Brain microvascular endothelial cell (primary cell): ENCODE data around the gene IL17RE.
"Not testable (repeated sequence)": the region's sequence is repeated elsewhere in the genome, so short reads cannot be mapped to it uniquely, and the experiment has no call there.

Experiments used
- DNase-seq: peaks from one replicate; pipeline ENCODE4 v3.0.0-alpha.2; 2020
- H3K27ac ChIP-seq: fragments of 250-450 bp; sonication (Bioruptor Pico); 2 replicates; pipeline ENCODE4 v1.5.1; 2020; ENCODE audit warnings: mild to moderate bottlenecking, moderate library complexity
- H3K27me3 ChIP-seq: fragments of 250-450 bp; sonication (Bioruptor Pico); replicated peaks from 2 replicates; pipeline ENCODE4 v1.5.1; 2020; ENCODE audit warnings: mild to moderate bottlenecking
- H3K36me3 ChIP-seq: fragments of 250-450 bp; sonication (Bioruptor Pico); replicated peaks from 2 replicates; pipeline ENCODE4 v1.5.1; 2020; ENCODE audit warnings: mild to moderate bottlenecking
- H3K4me3 ChIP-seq: 2 replicates; pipeline ENCODE4 v1.5.1; 2011; ENCODE audit warnings: low read depth, mild to moderate bottlenecking, control low read depth, low read length, moderate library complexity
- in situ Hi-C: cut with HindIII; loops from 2 replicates; pipeline ENCODE4 v1.10.0; 2017; ENCODE audit warnings: low sequenced_read_pairs, low pct_ligation_motif_present
- TF ChIP-seq, protein P1 (sequence below): IDR thresholded peaks from 2 replicates; pipeline ENCODE4 v1.5.1; 2011; ENCODE audit warnings: low read depth, mild to moderate bottlenecking, moderate library complexity, low read length, control low read depth, inconsistent platforms; ENCODE audit errors: missing control alignments

The IL17RE gene

DNA sequence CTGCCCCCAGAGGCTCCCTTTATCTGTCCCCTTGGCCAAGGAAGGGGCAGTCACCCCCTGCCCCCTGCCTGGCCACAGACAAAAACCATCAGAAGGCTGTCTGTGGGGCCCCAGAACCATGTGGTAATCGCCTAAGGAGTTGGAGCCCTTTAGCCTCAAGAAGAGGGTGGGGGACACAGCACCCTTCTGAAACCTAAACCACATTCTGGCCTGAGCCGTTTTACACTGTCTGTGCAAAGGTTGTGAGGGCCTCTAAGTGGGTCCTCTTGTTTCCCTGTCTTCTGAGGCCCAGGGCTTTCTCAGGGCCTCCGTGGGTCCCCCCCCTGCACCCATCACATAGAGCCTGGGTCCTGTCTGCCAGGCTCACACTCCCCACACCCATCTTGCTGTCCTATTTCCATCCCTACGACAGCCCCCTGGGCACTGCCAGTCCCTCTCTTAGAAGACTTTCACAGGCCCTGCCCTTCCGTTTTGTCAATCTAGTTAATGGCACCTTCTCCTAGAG, 41.0 kb upstream of the IL17RE start:
- no peak for DNase-seq
- no peak overlapping the region for H3K4me3 ChIP-seq
- no peak overlapping the region for H3K27ac ChIP-seq
- H3K36me3 ChIP-seq = no peaks in the 10 kb centered on the region
- TF ChIP-seq, protein P1, sequence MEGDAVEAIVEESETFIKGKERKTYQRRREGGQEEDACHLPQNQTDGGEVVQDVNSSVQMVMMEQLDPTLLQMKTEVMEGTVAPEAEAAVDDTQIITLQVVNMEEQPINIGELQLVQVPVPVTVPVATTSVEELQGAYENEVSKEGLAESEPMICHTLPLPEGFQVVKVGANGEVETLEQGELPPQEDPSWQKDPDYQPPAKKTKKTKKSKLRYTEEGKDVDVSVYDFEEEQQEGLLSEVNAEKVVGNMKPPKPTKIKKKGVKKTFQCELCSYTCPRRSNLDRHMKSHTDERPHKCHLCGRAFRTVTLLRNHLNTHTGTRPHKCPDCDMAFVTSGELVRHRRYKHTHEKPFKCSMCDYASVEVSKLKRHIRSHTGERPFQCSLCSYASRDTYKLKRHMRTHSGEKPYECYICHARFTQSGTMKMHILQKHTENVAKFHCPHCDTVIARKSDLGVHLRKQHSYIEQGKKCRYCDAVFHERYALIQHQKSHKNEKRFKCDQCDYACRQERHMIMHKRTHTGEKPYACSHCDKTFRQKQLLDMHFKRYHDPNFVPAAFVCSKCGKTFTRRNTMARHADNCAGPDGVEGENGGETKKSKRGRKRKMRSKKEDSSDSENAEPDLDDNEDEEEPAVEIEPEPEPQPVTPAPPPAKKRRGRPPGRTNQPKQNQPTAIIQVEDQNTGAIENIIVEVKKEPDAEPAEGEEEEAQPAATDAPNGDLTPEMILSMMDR = no peak
- H3K27me3 ChIP-seq = no peaks in the 10 kb centered on the region
- in situ Hi-C loops = no loop called here

GRCh38 chr3:9862391-9863057, 40.1 kb upstream of the IL17RE start:
- TF ChIP-seq, protein P1 = peak; percentile 53
- no peaks in the 10 kb centered on the region for H3K36me3 ChIP-seq
- H3K4me3 ChIP-seq = peak overlapping the region; percentile 20
- H3K27me3 ChIP-seq = no peaks in the 10 kb centered on the region
- H3K27ac ChIP-seq = no peak overlapping the region
- in situ Hi-C loops = no loop called here
- no peak for DNase-seq

GRCh38 chr3:9863058-9863772, 39.4 kb upstream of the IL17RE start:
- TF ChIP-seq, protein P1 = no peak
- Histone ChIP-seq H3K27ac (no peak overlapping the region), H3K4me3 (peak overlapping the region; percentile 20), H3K36me3 (no peaks in the 10 kb centered on the region), H3K27me3 (no peaks in the 10 kb centered on the region)
- in situ Hi-C loops = no loop called here
- DNase-seq = no peak

DNA sequence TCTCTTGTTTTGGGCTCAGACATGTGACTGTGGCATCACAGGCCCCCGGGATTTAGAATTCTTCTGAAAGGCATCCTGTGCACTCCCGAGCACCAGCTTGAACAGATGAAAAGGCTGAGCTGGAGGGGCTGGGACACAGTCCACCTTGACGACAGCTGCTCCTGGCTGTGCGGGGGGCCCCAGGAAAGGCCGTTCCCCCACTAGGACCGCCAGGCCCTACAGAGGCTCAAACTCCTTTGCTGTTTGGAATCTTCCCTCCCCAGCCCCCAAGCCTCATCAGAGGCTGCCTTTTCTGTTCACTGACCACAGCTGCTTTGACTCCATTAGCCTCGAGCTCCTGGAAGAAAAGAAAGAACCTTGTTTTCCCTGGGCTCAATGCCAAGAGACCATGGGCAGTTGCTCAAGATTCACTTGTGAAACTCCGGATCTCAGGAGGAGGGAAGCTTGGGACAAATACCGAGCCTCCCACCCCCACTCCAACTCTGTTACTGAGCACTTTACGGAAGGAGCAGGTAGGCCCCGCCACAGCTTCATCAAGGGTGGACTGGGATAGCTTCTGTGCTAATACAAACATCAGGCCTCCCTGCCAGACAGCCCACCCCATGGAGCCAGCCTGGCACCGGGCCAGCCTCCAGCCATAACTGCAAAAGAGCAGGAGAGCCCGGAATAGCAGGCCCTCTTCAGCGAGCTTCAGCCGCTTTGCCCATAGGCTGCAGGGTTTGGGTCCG, 38.3 kb upstream of the IL17RE start:
- DNase-seq = peak; percentile 76
- H3K4me3 ChIP-seq = no peak overlapping the region
- H3K36me3 ChIP-seq = no peaks in the 10 kb centered on the region
- in situ Hi-C loops = no loop called here
- TF ChIP-seq, protein P1 = no peak
- no peaks in the 10 kb centered on the region for H3K27me3 ChIP-seq
- no peak overlapping the region for H3K27ac ChIP-seq

DNA sequence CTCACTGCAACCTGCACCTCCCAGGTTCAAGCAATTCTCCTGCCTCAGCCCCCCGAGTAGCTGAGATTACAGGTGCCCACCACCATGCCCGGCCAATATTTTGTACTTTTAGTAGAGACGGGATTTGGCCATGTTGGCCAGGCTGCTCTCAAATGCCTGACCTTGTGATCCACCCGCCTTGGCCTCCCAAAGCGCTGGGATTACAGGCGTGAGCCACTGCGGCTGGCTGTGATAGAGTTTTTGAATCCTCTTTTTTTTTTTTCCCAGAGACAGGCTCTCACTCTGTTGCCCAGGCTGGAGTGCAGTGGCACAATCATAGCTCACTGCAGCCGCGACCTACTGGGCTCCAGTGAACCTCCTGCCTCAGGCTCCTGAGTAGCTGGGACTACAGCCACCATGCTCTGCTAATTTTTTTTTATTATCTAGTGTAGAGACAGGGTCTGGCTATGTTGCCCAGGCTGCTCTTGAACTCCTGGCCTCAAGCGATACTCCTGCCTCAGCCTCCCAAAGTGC, 37.5 kb upstream of the IL17RE start:
- H3K36me3 ChIP-seq, H3K27me3 ChIP-seq, H3K27ac ChIP-seq, in situ Hi-C loops, DNase-seq, H3K4me3 ChIP-seq: not testable (repeated sequence)

GRCh38 chr3:9866639-9867038, 36.0 kb upstream of the IL17RE start:
- Histone ChIP-seq H3K4me3 (no peak overlapping the region), H3K27me3 (no peaks in the 10 kb centered on the region), H3K36me3 (no peaks in the 10 kb centered on the region), H3K27ac (no peak overlapping the region)
- DNase-seq = no peak
- in situ Hi-C loops = no loop called here
- TF ChIP-seq, protein P1 = no peak
